ENCODE measurements around the gene GJC2.

- no peak for TF ChIP-seq POLR2AphosphoS5 (IDR thresholded peaks at IDR 0.05)
- no peak for TF ChIP-seq CTCF (IDR thresholded peaks at IDR 0.05)
- no peak for TF ChIP-seq POLR2A (IDR thresholded peaks at IDR 0.05)
Observed at GRCh38 chr1:228109962-228110488, 39.7 kb upstream of the GJC2 start.

Measured in prostate gland (tissue), 2 donors.